ENCODE measurements around the gene GLI3. TPM values are rescaled to one million over a fixed set of nuclear protein-coding genes. Genes with fewer than 3 reads are reported as not detected.

Gene GLI3
- total and polyA plus RNA-seq, 12 donors, result 0.51 to 9.1 (median 5.3) TPM

DNA sequence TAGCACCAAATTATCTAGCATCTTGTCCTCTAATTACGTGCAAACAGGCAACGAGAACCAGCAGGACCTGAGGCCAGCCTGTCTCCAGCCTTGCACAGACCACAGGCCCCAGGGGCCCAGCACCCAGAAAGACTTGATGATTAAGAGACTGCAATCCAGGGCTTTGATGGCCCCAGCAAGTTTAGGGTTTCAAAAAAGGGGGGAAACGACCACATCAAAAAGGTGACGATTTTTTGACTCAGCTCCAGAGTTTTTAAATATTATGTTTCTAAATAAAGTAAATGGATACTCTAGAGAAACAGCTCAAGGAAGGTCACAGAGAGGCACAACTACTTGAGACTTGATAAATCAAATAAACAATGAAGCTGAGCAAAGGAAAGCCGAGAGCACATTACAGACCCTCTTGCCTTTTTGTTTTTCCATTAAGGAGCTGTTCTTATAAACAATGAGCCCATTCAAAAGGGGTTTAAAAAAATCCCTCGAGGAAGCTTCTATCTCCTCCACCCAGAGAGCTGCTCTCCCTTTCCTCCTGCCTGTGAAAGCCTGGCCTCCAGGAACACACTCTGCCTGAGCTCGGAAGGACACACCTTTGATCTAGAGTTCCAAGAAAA, 44.1 kb downstream of the GLI3 start:
- DNase-seq (no peak), ATAC-seq (peak in 1 of 8 donors; percentile 37)
- TF ChIP-seq, protein P1, sequence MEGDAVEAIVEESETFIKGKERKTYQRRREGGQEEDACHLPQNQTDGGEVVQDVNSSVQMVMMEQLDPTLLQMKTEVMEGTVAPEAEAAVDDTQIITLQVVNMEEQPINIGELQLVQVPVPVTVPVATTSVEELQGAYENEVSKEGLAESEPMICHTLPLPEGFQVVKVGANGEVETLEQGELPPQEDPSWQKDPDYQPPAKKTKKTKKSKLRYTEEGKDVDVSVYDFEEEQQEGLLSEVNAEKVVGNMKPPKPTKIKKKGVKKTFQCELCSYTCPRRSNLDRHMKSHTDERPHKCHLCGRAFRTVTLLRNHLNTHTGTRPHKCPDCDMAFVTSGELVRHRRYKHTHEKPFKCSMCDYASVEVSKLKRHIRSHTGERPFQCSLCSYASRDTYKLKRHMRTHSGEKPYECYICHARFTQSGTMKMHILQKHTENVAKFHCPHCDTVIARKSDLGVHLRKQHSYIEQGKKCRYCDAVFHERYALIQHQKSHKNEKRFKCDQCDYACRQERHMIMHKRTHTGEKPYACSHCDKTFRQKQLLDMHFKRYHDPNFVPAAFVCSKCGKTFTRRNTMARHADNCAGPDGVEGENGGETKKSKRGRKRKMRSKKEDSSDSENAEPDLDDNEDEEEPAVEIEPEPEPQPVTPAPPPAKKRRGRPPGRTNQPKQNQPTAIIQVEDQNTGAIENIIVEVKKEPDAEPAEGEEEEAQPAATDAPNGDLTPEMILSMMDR (IDR thresholded peaks at IDR 0.05), result no peak
- no peaks in the 10 kb centered on the region for H3K36me3 ChIP-seq
- no peaks in the 10 kb centered on the region for H3K9me3 ChIP-seq
- no peak overlapping the region for H3K4me3 ChIP-seq
- H3K4me1 ChIP-seq, result peaks cover 5 to 31% (median 19%) of the 10 kb centered on the region in 9 donors
- no peak overlapping the region for H3K27ac ChIP-seq
- 40 to 45% methylated on average over 7 of the region's 7 CpGs for WGBS, 2 donors
- intact Hi-C loops (cut with DNase I), result no loop called here
- H3K27me3 ChIP-seq, result no peaks in the 10 kb centered on the region

DNA sequence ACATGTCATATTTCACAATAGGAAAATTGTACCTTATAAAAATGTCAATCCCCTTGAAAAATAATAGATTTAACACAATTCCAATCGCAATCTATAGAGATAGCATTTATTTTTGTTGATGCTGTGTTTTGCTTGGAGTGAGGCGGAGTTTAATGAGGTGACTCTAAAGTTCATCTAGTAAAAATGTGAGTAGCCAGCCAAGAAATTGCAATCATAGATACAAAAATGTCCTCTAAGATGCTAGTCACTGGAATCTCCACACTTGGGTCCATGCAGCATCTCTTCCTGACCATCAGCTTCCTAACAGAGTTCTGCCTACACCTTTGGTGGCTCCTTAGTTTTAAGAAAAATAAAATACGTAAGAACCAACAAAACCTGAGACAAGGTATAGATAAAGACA, 44.9 kb downstream of the GLI3 start:
- ATAC-seq (no peak), DNase-seq (no peak)
- Histone ChIP-seq H3K4me1 (peaks cover 5 to 31% (median 19%) of the 10 kb centered on the region in 9 donors), H3K9me3 (no peaks in the 10 kb centered on the region), H3K36me3 (no peaks in the 10 kb centered on the region), H3K27me3 (no peaks in the 10 kb centered on the region), H3K27ac (no peak overlapping the region), H3K4me3 (no peak overlapping the region)
- 88 to 93% methylated on average over 3 of the region's 3 CpGs for WGBS, 2 donors
- TF ChIP-seq, protein P1 (IDR thresholded peaks at IDR 0.05), result no peak
- intact Hi-C loops (cut with DNase I), result no loop called here

DNA sequence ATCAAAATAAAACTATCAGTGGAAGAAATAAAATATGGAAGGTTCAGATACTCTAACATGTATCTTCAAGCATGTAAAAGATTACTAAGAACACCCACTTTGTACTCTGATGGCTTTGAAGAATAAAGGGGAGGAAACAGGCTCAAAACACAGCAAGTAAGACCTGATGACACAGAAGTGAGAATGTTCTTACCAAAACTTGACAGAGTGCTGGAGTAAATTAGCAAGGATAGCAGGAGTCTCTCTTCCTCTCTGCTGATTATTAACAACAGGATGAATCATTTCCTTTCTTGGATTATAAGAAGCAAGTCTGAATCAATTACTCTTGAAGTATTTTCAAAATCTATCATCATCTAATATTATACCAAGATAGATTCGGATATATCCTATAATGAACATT, 47.5 kb downstream of the GLI3 start:
- intact Hi-C loops (cut with DNase I), result no loop called here
- ATAC-seq, result no peak
- no peaks in the 10 kb centered on the region for H3K36me3 ChIP-seq
- 42 to 81% methylated on average over 1 of the region's 1 CpG for WGBS, 2 donors
- TF ChIP-seq, protein P1 (IDR thresholded peaks at IDR 0.05), result no peak
- H3K4me1 ChIP-seq, result peaks cover 5 to 29% (median 19%) of the 10 kb centered on the region in 9 donors
- DNase-seq, result no peak
- no peaks in the 10 kb centered on the region for H3K27me3 ChIP-seq
- H3K4me3 ChIP-seq, result no peak overlapping the region
- no peaks in the 10 kb centered on the region for H3K9me3 ChIP-seq
- H3K27ac ChIP-seq, result no peak overlapping the region

DNA sequence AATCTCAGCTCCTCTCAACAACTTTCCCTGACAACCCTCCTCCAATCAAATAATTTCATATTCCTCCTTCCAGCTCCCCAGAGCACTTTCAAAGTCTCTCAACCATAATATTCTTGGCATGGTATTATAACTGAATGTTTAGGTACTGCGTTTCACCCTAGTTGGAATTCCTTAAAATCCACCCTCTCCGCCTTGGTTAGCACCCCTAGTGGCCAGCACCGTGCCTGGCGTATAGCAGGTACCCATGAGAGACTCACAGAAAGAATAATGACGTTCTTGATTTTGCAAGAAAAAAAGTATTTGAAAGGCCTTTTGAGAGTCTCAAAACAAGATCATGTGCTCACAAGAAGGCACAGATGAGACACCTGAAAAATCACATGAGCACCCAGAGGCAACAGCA, 50.9 kb downstream of the GLI3 start:
- 72 to 76% methylated on average over 5 of the region's 5 CpGs for WGBS, 2 donors
- no peak overlapping the region for H3K4me3 ChIP-seq
- H3K27me3 ChIP-seq, result no peaks in the 10 kb centered on the region
- peaks cover 0 to 3% (median 0%) of the 10 kb centered on the region in 9 donors for H3K4me1 ChIP-seq
- no peak for ATAC-seq
- H3K9me3 ChIP-seq, result no peaks in the 10 kb centered on the region
- H3K27ac ChIP-seq, result no peak overlapping the region
- no peaks in the 10 kb centered on the region for H3K36me3 ChIP-seq
- intact Hi-C loops (cut with DNase I), result no loop called here
- TF ChIP-seq, protein P1 (IDR thresholded peaks at IDR 0.05), result peak in 7 of 9 donors; percentile 7 to 35 (median 28)
- DNase-seq, result no peak
